G401 (cell line): ENCODE measurements around the gene STRAP. TPM values are rescaled to one million over a fixed set of nuclear protein-coding genes. Genes with fewer than 3 reads are reported as not detected.

Source experiments
- DNase-seq: peaks from one replicate; pipeline ENCODE4 v3.0.0-alpha.2; 2015; ENCODE audit warnings: low spot score
- in situ Hi-C: cut with HindIII; loops from 2 replicates; pipeline ENCODE4 v1.10.0; 2016; ENCODE audit warnings: low sequenced_read_pairs, mixed read lengths
- total RNA-seq: library from RNA; depleted of rRNA; stranded (reverse); fragments of >200 nt; shearing (Covaris generic); gene quantifications from 2 replicates; pipeline ENCODE4 v1.2.3, GENCODE V29; 2014; rRNA removed

Gene STRAP
- total RNA-seq = 177 and 181 TPM in 2 replicates

GRCh38 chr12:15882118-15882971 lies at the start of gene STRAP:
STRAP (plus strand) TSS chr12:15882387; CDS start chr12:15882708, 321 bp downstream.
- peak; percentile 98 for DNase-seq
- in situ Hi-C loops = no loop called here

GRCh38 chr12:15834575-15834974 lies 47.6 kb upstream of the STRAP start:
- DNase-seq = no peak
- in situ Hi-C loops = no loop called here

- in situ Hi-C loops = no loop called here
- DNase-seq = no peak
Observed at GRCh38 chr12:15837141-15837790, 44.9 kb upstream of the STRAP start.

GRCh38 chr12:15839041-15839440 lies 43.1 kb upstream of the STRAP start:
- DNase-seq = no peak
- in situ Hi-C loops = no loop called here

- no peak for DNase-seq
- in situ Hi-C loops = no loop called here
Observed at GRCh38 chr12:15839682-15840081, 42.5 kb upstream of the STRAP start.

GRCh38 chr12:15842108-15842507 lies 40.1 kb upstream of the STRAP start:
- DNase-seq = no peak
- in situ Hi-C loops = no loop called here

- DNase-seq = no peak
- in situ Hi-C loops = no loop called here
Observed at GRCh38 chr12:15846887-15847286, 35.3 kb upstream of the STRAP start.

GRCh38 chr12:15848606-15849005 lies 33.6 kb upstream of the STRAP start:
- in situ Hi-C loops = no loop called here
- no peak for DNase-seq

GRCh38 chr12:15851045-15851620 lies 31.1 kb upstream of the STRAP start:
- in situ Hi-C loops = no loop called here
- no peak for DNase-seq

- in situ Hi-C loops = no loop called here
- DNase-seq = no peak
Observed at GRCh38 chr12:15851919-15852318, 30.3 kb upstream of the STRAP start.

GRCh38 chr12:15852383-15852782 lies 29.8 kb upstream of the STRAP start:
- no peak for DNase-seq
- in situ Hi-C loops = no loop called here

- DNase-seq = no peak
- in situ Hi-C loops = no loop called here
Observed at GRCh38 chr12:15853877-15854276, 28.3 kb upstream of the STRAP start.

- no peak for DNase-seq
- in situ Hi-C loops = no loop called here
Observed at GRCh38 chr12:15854916-15855315, 27.3 kb upstream of the STRAP start.

GRCh38 chr12:15855646-15856045 lies 26.5 kb upstream of the STRAP start:
- in situ Hi-C loops = no loop called here
- DNase-seq = no peak

- in situ Hi-C loops = no loop called here
- DNase-seq = peak; percentile 77
Observed at GRCh38 chr12:15856097-15856982, 25.8 kb upstream of the STRAP start.

GRCh38 chr12:15858353-15858752 lies 23.8 kb upstream of the STRAP start:
- DNase-seq = no peak
- in situ Hi-C loops = no loop called here

- DNase-seq = no peak
- in situ Hi-C loops = no loop called here
Observed at GRCh38 chr12:15859116-15859515, 23.1 kb upstream of the STRAP start.

- in situ Hi-C loops = no loop called here
- DNase-seq = no peak
Observed at GRCh38 chr12:15861404-15861803, 20.8 kb upstream of the STRAP start.

- in situ Hi-C loops = no loop called here
Observed at GRCh38 chr12:15862840-15863239, 19.3 kb upstream of the STRAP start.

More at GRCh38 chr12:15862840-15863239, 19.3 kb upstream of the STRAP start:
- DNase-seq = no peak
